Activated CD8-positive, alpha-beta T cell treated with anti-CD3 and anti-CD28 coated beads for 36 hours (primary cell): ENCODE results near the gene SLC19A3. TPM values are rescaled to one million over a fixed set of nuclear protein-coding genes. Genes with fewer than 3 reads are reported as not detected.
"Not testable (repeated sequence)": the region's sequence is repeated elsewhere in the genome, so short reads cannot be mapped to it uniquely, and the experiment has no call there.

Experiments used
- ATAC-seq: fragments of 200-7000 bp; cut with Tn5 transposase; one replicate; pipeline ENCODE4 v1.10.0; 2021; ENCODE audit warnings: mild to moderate bottlenecking, moderate library complexity
- CTCF ChIA-PET: fragments of 350-600 bp; sonication (Branson Sonifier 250); formaldehyde crosslinking; loops from one replicate; lab custom pipeline; 2021; ENCODE audit warnings: antibody characterized with exemption; lab: Charles Lee
- POLR2A ChIA-PET: fragments of 350-600 bp; sonication (Branson Sonifier 250); formaldehyde crosslinking; loops from one replicate; lab custom pipeline; 2021; ENCODE audit warnings: antibody characterized with exemption; lab: Charles Lee
- DNase-seq: peaks from one replicate; pipeline ENCODE4 v3.0.0-alpha.2; 2020
- H3K27ac Mint-ChIP-seq: one replicate; pipeline ENCODE4 v1.8.0; 2021; ENCODE audit warnings: mild to moderate bottlenecking, mixed read lengths
- H3K27me3 Mint-ChIP-seq: one replicate; pipeline ENCODE4 v1.8.0; 2021; ENCODE audit warnings: mixed read lengths
- H3K36me3 Mint-ChIP-seq: one replicate; pipeline ENCODE4 v1.8.0; 2021; ENCODE audit warnings: low read depth, mixed read lengths
- H3K4me1 Mint-ChIP-seq: one replicate; pipeline ENCODE4 v1.8.0; 2021; ENCODE audit warnings: low read depth, mixed read lengths
- H3K4me3 Mint-ChIP-seq: one replicate; pipeline ENCODE4 v1.8.0; 2021; ENCODE audit warnings: mild to moderate bottlenecking, moderate library complexity, mixed read lengths
- H3K9me3 Mint-ChIP-seq: one replicate; pipeline ENCODE4 v1.8.0; 2021; ENCODE audit warnings: mixed read lengths
- intact Hi-C: fragments of 100-400 bp; cut with micrococcal nuclease; formaldehyde crosslinking; loops from one replicate; pipeline ENCODE4 v1.10.0; 2022
- total RNA-seq, 2 experiments: library from RNA; stranded (reverse); gene quantifications; one replicate each; pipeline ENCODE4 v1.2.3, GENCODE V29; 2021
- TF ChIP-seq, protein P1 (sequence below): fragments of 200-600 bp; IDR thresholded peaks from one replicate; pipeline ENCODE4 v1.8.0; 2022; ENCODE audit warnings: antibody characterized with exemption, mild to moderate bottlenecking

The SLC19A3 gene
- total RNA-seq, 2 experiments from 2014 or later = not detected

DNA sequence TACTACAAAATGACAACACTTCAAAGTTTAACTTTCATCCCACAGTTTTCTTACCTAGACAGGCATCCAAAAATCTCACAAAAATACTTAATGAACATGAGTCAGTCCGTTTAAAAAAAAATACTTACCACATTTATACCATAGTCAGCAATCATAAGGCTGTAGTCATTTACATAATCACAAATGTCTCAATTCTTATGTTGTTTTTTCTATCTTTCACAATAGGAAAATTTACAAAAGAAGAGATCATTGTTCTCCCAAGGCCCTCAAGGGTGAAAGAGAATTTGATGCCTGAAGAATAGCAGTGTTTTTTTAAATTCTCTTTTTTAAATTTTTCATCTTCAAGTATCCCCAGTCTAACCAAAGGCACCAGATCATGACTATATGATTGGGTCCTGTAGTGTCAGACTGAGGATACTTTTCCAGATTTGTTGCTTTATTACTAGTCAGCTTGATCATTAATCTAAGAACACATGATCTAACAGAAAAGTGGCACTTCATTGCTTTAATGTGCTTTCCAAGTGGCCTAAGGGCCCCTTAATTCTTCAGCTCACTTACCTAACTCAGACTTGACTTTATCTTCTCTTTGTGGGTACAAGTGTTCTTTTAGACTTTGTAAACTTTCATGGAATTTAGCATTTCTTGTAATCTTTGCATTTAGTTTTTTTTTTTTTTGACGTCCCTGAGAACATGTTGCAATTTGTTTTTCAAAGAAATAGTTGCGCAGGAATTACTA, 46.5 kb downstream of the SLC19A3 start:
- CTCF ChIA-PET = interaction anchor here (1.2 kb wide), 1 partner anchor 13 kb away, joined by 6 read pairs; no protein-coding TSS in a partner anchor
- no peak overlapping the region for H3K4me3 Mint-ChIP-seq

DNA sequence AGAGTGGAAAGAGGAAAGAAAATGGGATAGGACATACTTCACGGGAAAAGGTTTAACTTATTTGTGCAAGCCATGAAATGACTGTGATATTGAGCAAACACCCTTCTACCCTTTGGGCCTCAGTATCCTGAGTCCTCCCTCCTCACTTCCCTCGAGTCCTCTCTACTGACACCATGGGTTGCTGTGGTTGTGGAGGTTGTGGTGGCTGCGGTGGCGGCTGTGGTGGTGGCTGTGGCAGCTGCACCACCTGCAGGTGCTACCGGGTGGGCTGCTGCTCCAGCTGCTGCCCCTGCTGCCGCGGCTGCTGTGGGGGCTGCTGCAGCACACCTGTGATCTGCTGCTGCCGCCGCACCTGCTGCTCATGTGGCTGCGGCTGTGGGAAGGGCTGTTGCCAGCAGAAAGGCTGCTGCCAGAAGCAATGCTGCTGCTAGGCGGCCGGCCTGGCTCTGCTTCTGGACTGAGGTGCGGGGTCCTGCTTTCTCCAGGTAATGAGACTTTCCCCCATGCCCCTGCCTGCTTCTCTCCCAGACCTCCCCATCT, 51.1 kb downstream of the SLC19A3 start, which contains the start of gene SCYGR5:
Gene SCYGR5 (plus strand): TSS at position 174 of the 540 bp plus-strand sequence. CDS start 0 bp downstream, at position 174.
- H3K27me3 Mint-ChIP-seq, POLR2A ChIA-PET: not testable (repeated sequence)

More for the DNA sequence above, 46.5 kb downstream of the SLC19A3 start:
- Mint-ChIP-seq H3K4me1 (no peaks in the 10 kb centered on the region), H3K9me3 (no peaks in the 10 kb centered on the region), H3K36me3 (no peaks in the 10 kb centered on the region), H3K27ac (no peak overlapping the region), H3K27me3 (peaks cover 8% of the 10 kb centered on the region)
- intact Hi-C loops = no loop called here
- POLR2A ChIA-PET = no interaction called here
- TF ChIP-seq, protein P1, sequence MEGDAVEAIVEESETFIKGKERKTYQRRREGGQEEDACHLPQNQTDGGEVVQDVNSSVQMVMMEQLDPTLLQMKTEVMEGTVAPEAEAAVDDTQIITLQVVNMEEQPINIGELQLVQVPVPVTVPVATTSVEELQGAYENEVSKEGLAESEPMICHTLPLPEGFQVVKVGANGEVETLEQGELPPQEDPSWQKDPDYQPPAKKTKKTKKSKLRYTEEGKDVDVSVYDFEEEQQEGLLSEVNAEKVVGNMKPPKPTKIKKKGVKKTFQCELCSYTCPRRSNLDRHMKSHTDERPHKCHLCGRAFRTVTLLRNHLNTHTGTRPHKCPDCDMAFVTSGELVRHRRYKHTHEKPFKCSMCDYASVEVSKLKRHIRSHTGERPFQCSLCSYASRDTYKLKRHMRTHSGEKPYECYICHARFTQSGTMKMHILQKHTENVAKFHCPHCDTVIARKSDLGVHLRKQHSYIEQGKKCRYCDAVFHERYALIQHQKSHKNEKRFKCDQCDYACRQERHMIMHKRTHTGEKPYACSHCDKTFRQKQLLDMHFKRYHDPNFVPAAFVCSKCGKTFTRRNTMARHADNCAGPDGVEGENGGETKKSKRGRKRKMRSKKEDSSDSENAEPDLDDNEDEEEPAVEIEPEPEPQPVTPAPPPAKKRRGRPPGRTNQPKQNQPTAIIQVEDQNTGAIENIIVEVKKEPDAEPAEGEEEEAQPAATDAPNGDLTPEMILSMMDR = no peak
- ATAC-seq (no peak), DNase-seq (no peak)

DNA sequence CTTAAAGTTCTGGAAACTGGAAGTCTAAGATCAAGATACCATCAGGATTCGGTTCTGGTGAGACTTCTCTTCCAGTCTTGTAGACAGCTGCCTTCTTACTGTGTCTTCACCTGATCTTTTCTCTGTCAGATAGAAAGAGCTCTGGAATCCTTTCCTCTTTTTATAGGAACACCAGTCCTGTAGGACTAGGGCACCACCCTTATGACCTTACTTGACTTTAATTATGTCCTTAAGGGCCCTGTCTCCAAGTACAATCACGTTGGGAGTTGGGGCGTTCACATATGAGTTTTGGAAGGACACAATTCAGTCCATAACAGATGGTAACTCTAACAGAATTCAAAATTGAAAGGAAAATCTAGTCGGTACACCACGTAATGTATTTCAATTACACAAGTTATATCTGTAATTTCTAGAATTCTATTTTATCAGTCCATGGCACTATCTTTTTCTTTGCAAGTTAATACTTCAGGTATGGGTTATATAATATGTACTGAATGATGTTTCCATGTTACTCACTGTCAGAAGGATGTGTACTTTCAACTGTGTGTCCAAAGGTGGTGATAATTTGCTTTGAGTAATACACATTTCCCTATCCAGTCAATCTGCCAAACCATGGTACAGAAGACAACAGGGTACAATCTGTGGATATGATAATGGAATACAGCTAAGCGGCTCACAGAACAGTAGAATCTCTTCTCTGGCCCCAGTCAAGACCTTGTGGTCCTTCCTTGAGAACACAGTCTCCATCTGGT, 52.5 kb downstream of the SLC19A3 start:
- intact Hi-C loops = no loop called here
- H3K27me3 Mint-ChIP-seq = peaks cover 7% of the 10 kb centered on the region
- no peaks in the 10 kb centered on the region for H3K4me1 Mint-ChIP-seq
- ChIA-PET CTCF (no interaction called here), POLR2A (no interaction called here)
- no peaks in the 10 kb centered on the region for H3K9me3 Mint-ChIP-seq
- ATAC-seq (no peak), DNase-seq (no peak)
- no peak overlapping the region for H3K27ac Mint-ChIP-seq
- TF ChIP-seq, protein P1 = no peak
- H3K4me3 Mint-ChIP-seq = no peak overlapping the region
- H3K36me3 Mint-ChIP-seq = no peaks in the 10 kb centered on the region

More for the DNA sequence above, 51.1 kb downstream of the SLC19A3 start, which contains the start of gene SCYGR5:
- DNase-seq, H3K27ac Mint-ChIP-seq, H3K4me1 Mint-ChIP-seq, ATAC-seq, CTCF ChIA-PET, H3K9me3 Mint-ChIP-seq, intact Hi-C loops, H3K36me3 Mint-ChIP-seq, H3K4me3 Mint-ChIP-seq: not testable (repeated sequence)

DNA sequence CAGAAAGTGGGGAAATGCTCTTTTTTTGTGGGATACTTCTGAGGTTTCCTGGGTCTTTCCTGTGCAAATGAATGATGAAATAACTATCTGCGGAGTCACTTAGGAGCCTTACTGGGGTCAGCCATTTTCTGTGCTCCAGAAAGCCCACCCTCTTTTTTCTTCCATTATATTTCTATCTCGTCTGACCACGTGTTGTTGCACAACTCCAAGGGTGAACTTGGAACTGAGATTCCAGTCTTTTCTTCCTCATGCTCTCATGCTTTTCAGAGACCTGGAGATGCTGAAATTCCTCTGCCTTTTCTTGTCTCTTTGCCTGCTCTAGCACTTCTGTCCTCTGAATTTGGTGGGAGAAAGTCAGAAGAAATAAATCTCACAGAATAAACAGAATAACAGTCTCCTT, 56.0 kb downstream of the SLC19A3 start:
- TF ChIP-seq, protein P1 = no peak
- POLR2A ChIA-PET = no interaction called here
- H3K27ac Mint-ChIP-seq = no peak overlapping the region
- H3K4me3 Mint-ChIP-seq = no peak overlapping the region
- CTCF ChIA-PET = interaction anchor here (1.5 kb wide), 1 partner anchor 105 kb away, joined by 6 read pairs; no protein-coding TSS in a partner anchor
- DNase-seq = no peak
- no peaks in the 10 kb centered on the region for H3K4me1 Mint-ChIP-seq
- no peaks in the 10 kb centered on the region for H3K9me3 Mint-ChIP-seq
- intact Hi-C loops = no loop called here
- H3K36me3 Mint-ChIP-seq = no peaks in the 10 kb centered on the region
- peaks cover 3% of the 10 kb centered on the region for H3K27me3 Mint-ChIP-seq
- ATAC-seq = no peak

DNA sequence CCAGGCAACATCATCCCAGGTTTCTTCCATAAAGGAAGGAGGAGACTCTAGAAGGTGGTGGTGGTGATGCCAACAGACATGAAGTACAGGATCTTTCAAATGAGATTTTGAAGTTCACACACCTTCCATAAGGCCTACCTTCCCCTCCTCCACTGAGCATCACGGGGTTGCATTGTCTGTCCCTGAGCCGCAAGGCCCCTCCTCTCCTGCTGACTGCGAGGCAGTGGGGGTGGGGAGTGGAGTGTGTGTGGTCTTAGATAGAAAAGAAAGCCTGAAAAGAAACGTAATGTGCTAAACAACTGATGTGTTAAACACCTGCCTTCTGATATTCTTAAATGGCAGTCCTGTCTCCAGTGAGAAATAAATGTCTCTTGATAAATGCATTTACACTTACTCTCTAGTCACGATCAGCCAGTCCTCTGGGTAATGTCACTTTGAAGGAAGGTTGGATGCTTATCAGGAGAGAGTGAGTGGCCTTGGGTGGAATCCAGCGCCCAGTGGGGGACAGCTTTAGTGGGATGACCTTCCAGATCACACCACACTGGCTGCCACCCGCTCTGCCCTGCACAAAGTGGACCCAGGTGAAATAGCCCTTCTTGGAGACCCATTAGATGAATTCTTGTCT, 56.7 kb downstream of the SLC19A3 start:
- ATAC-seq (no peak), DNase-seq (no peak)
- Mint-ChIP-seq H3K27ac (no peak overlapping the region), H3K4me1 (no peaks in the 10 kb centered on the region), H3K36me3 (no peaks in the 10 kb centered on the region), H3K27me3 (peaks cover 3% of the 10 kb centered on the region), H3K4me3 (no peak overlapping the region), H3K9me3 (no peaks in the 10 kb centered on the region)
- intact Hi-C loops = no loop called here
- ChIA-PET CTCF (no interaction called here), POLR2A (no interaction called here)
- TF ChIP-seq, protein P1 = no peak
